K562 (cell line): Measurements from ENCODE around the gene KIF26A. TPM values are rescaled to one million over a fixed set of nuclear protein-coding genes. Genes with fewer than 3 reads are reported as not detected.

ENCODE experiments used
- ATAC-seq: fragments of 200-7000 bp; cut with Tn5 transposase; 3 replicates; pipeline ENCODE4 v1.9.1; 2020; ENCODE audit warnings: moderate library complexity
- BruUV-seq: library from RNA; stranded (reverse); fragments of 400-500 nt; replicated peaks from 2 replicates; lab custom pipeline; 2021; lab: Mats Ljungman, UMichigan
- CTCF ChIA-PET: fragments of 300-600 bp; formaldehyde crosslinking; extraction: SDS; loops from one replicate; lab custom pipeline; 2021; ENCODE audit warnings: low intra/inter-chr PET ratio; lab: Yijun Ruan, JAX
- POLR2A ChIA-PET: fragments of 300-600, 350-650 bp; sonication (Branson Sonifier 250); formaldehyde crosslinking; extraction: SDS; loops from one replicate; lab custom pipeline; 2021; ENCODE audit warnings: antibody characterized with exemption, inconsistent platforms; lab: Yijun Ruan, JAX
- DNase-seq, 4 experiments: peaks; one replicate each; pipeline versions ENCODE4 v3.0.0 to v3.0.0-alpha.2; 2011 to 2018; ENCODE audit warnings: low spot score in 3 of 4, mixed read lengths in 3 of 4; ENCODE audit errors: extremely low read depth in 1 of 4
- FAIRE-seq: peaks from 2 replicates; lab custom pipeline; 2011; peaks lifted over from hg19 to GRCh38; lab: Jason Lieb, UNC
- H2AFZ ChIP-seq: 2 replicates; pipeline ENCODE4 v1.6.0; 2011; ENCODE audit warnings: low read depth, low read length, control low read depth, inconsistent platforms
- H3K27ac ChIP-seq: fragments of 200-600 bp; 3 replicates; pipeline ENCODE4 v1.8.0; 2011; ENCODE audit warnings: low read depth, mild to moderate bottlenecking, control low read depth, inconsistent platforms, low read length, moderate library complexity, mixed read lengths; ENCODE audit errors: extremely low read depth
- H3K27me3 ChIP-seq, 2 experiments: fragments of 300-600 bp in 1 of 2; 2 replicates in 1 of 2; 3 replicates in 1 of 2; pipeline versions ENCODE4 v1.6.0 to v1.8.0; 2011; ENCODE audit warnings: inconsistent platforms in 2 of 2, low read length in 2 of 2, mild to moderate bottlenecking in 1 of 2, mixed read lengths in 1 of 2, moderate library complexity in 1 of 2; ENCODE audit not compliant: control insufficient read depth in 2 of 2, insufficient read depth in 2 of 2
- H3K36me3 ChIP-seq: fragments of 300-600 bp; 3 replicates; pipeline ENCODE4 v1.8.0; 2011; ENCODE audit warnings: mild to moderate bottlenecking, low read length, inconsistent platforms; ENCODE audit not compliant: control insufficient read depth, insufficient read depth
- H3K4me1 ChIP-seq, 2 experiments: fragments of 200-600 bp in 1 of 2; replicated peaks in 1 of 2; 2 replicates in 1 of 2; 3 replicates in 1 of 2; pipeline versions ENCODE4 v1.5.1 to v1.8.0; 2011; ENCODE audit warnings: inconsistent platforms in 2 of 2, low read length in 2 of 2, mild to moderate bottlenecking in 1 of 2, mixed read lengths in 1 of 2, moderate library complexity in 1 of 2; ENCODE audit not compliant: control insufficient read depth in 2 of 2, insufficient read depth in 2 of 2
- H3K4me2 ChIP-seq: 2 replicates; pipeline ENCODE4 v1.6.1; 2011; ENCODE audit warnings: low read length, control low read depth, inconsistent platforms, mixed read lengths; ENCODE audit not compliant: insufficient read depth
- H3K4me3 ChIP-seq: fragments of 200-600 bp; sonication (generic), shearing (Covaris generic); 2 replicates; pipeline ENCODE4 v1.5.1; 2016; ENCODE audit warnings: control low read depth, inconsistent platforms
- H3K79me2 ChIP-seq: fragments of 200-600 bp; 3 replicates; pipeline ENCODE4 v1.8.0; 2011; ENCODE audit warnings: low read length, inconsistent platforms; ENCODE audit not compliant: control insufficient read depth, insufficient read depth
- H3K9ac ChIP-seq, 2 experiments: 2 replicates each; pipeline versions ENCODE4 v1.6.0 to v1.6.1; 2011; ENCODE audit warnings: low read depth in 2 of 2, low read length in 2 of 2, control low read depth in 1 of 2, inconsistent platforms in 1 of 2, mild to moderate bottlenecking in 1 of 2, mixed read lengths in 1 of 2; ENCODE audit not compliant: insufficient read depth in 1 of 2
- H3K9me1 ChIP-seq: one replicate; pipeline ENCODE4 v1.6.0; 2011; ENCODE audit warnings: inconsistent platforms, mild to moderate bottlenecking, low read length, moderate library complexity; ENCODE audit not compliant: control insufficient read depth, insufficient read depth
- H3K9me3 ChIP-seq: replicated peaks from 2 replicates; pipeline ENCODE4 v1.5.1; 2011; ENCODE audit warnings: low read depth, low read length, inconsistent platforms; ENCODE audit not compliant: control insufficient read depth, insufficient read depth
- H4K20me1 ChIP-seq: replicated peaks from 2 replicates; pipeline ENCODE4 v1.6.1; 2011; ENCODE audit warnings: low read length, inconsistent platforms, mixed read lengths; ENCODE audit not compliant: control insufficient read depth, insufficient read depth
- DNMT1 ChIP-seq: fragments of 450-650 bp; IDR thresholded peaks from 2 replicates; pipeline ENCODE4 v1.6.1; 2016; ENCODE audit warnings: antibody characterized with exemption, mild to moderate bottlenecking
- KAT8 ChIP-seq: fragments of 450-650 bp; IDR thresholded peaks from 2 replicates; pipeline ENCODE4 v1.6.1; 2016; ENCODE audit warnings: low read depth, mild to moderate bottlenecking
- NR3C1 ChIP-seq: sonication (generic); formaldehyde crosslinking; IDR thresholded peaks from 2 replicates; pipeline ENCODE4 v1.8.1; 2022; ENCODE audit warnings: missing genetic modification reagents
- PRMT5 ChIP-seq: sonication (generic); formaldehyde crosslinking; IDR thresholded peaks from 2 replicates; pipeline ENCODE4 v1.5.0; 2020; ENCODE audit warnings: missing genetic modification reagents
- SMAD1 ChIP-seq: fragments of 150-350 bp; IDR thresholded peaks from 2 replicates; pipeline ENCODE4 v1.6.1; 2014; ENCODE audit warnings: low read length, low read depth; ENCODE audit not compliant: partially characterized antibody
- ZBTB17 ChIP-seq: fragments of 450-650 bp; formaldehyde crosslinking; IDR thresholded peaks from 2 replicates; pipeline ENCODE4 v1.4.0; 2020; ENCODE audit warnings: mild to moderate bottlenecking
- ZEB2 ChIP-seq: fragments of 450-650 bp; IDR thresholded peaks from 2 replicates; pipeline ENCODE4 v1.6.1; 2016
- WGBS: fragments of 100-300 bp; shearing (Covaris generic); methylation state at CpG from one replicate; pipeline ENCODE4 v1.1.6; 2016; ENCODE audit warnings: low coverage, mixed read lengths; ENCODE audit not compliant: insufficient coverage; ENCODE audit errors: missing lambda C conversion rate; 5-methylcytosine and 5-hydroxymethylcytosine counted together
- in situ Hi-C: fragments of 300-500 bp; cut with MboI; formaldehyde crosslinking; loops from 4 replicates; pipeline ENCODE4 v1.15.0; 2018; ENCODE audit warnings: inconsistent platforms, mixed read lengths
- intact Hi-C: fragments of 100-400 bp; cut with micrococcal nuclease; formaldehyde crosslinking; loops from 2 replicates; pipeline ENCODE4 v1.14.2; 2022
- polyA plus RNA-seq, 8 experiments: library from polyadenylated mRNA; depleted of rRNA in 4 of 8; stranded (reverse) in 5 of 8; unstranded in 3 of 8; fragments of >200 nt; fragmentation: Nextera tagmentation in 2 of 8; fragmentation: Illumina TruSeq in 1 of 8; extraction: Ambion mirVana in 2 of 8; extraction: Trizol in 1 of 8; gene quantifications; 2 replicates each; pipeline versions ENCODE4 v1.2.1 to v1.2.3, GENCODE V29; 2011 to 2014; ENCODE audit warnings: inconsistent platforms in 1 of 8, missing spikeins in 1 of 8
- total RNA-seq, 7 experiments: library from RNA; depleted of rRNA in 6 of 7; stranded (reverse); fragments of >200 nt in 6 of 7; fragmentation: Illumina TruSeq in 2 of 7; extraction: Trizol in 2 of 7; gene quantifications; 2 replicates each; pipeline versions ENCODE4 v1.2.1 to v1.2.3, GENCODE V29; 2011 to 2021; ENCODE audit warnings: low replicate concordance in 1 of 7
- TF ChIP-seq, protein P1 (sequence below), 2 experiments: fragments of 450-650 bp in 1 of 2; sonication (generic) in 1 of 2; formaldehyde crosslinking; conservative IDR thresholded peaks; 2 replicates each; pipeline versions ENCODE4 v1.4.0 to v1.8.1; 2020 to 2022; ENCODE audit warnings: mild to moderate bottlenecking in 1 of 2, missing genetic modification reagents in 1 of 2
- TF ChIP-seq, protein P2 (sequence below): fragments of 250-450 bp; sonication (Bioruptor Pico); IDR thresholded peaks from 2 replicates; pipeline ENCODE4 v1.5.1; 2021; ENCODE audit warnings: mild to moderate bottlenecking
- TF ChIP-seq, protein P3 (sequence below): fragments of 250-450 bp; sonication (Bioruptor Pico); IDR thresholded peaks from 2 replicates; pipeline ENCODE4 v1.4.0; 2020

Gene KIF26A
- total and polyA plus RNA-seq, 9 of the 15 experiments (the other 6 are each of a cell fraction or from before 2014, with no cell fraction given), result 0.04 TPM; not detected in 8

DNA sequence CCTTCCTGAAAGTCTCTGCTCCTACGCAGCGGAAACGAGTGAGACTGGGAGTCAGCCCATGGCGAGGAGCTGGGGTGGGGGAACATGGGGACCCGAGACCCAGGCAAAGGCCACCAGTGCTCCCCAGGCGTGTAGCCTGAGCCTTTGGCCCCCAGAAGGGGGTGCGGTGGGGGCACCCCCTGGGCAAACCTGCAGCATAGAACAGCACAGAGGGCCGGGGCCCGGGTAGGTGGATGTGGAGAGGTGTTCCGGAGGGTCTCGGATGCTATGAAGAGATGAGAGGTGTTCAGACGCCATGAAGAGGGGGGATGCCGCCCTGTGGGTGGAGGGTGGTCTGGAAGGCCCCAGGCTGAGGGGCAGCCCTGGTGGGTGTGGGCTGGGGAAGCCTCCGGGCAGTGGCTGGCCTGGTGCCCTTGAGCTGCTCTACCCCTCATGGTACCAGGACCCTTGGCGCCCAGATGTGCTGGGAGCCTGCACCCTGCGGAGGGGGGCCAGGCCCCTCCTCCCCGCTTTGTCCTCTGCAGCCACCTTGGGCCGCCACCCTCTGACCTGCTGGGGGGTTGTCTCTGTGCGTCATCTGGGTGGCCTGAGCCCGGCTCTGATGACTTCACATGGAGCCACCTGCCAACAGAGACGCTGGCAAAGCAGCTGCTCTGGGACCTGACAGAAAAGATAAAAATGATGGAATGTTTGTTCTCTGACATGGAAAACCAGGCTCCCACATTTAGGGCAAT, 83.4 kb downstream of the KIF26A start:
- H2AFZ ChIP-seq, result no peak overlapping the region
- H3K27me3 ChIP-seq, result peaks cover 3 to 21% of the 10 kb centered on the region in 2 experiments; a peak in 3 of 5 replicates
- WGBS, result 9% methylated on average over 10 of the region's 21 CpGs
- POLR2A ChIA-PET, result no interaction called here
- no peak for TF ChIP-seq NR3C1 (CRISPR knock-in tag)
- no peak for TF ChIP-seq ZBTB17 (CRISPR knock-in tag)
- no peak for TF ChIP-seq SMAD1
- TF ChIP-seq, protein P1, sequence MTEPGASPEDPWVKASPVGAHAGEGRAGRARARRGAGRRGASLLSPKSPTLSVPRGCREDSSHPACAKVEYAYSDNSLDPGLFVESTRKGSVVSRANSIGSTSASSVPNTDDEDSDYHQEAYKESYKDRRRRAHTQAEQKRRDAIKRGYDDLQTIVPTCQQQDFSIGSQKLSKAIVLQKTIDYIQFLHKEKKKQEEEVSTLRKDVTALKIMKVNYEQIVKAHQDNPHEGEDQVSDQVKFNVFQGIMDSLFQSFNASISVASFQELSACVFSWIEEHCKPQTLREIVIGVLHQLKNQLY (CRISPR knock-in tag; conservative IDR thresholded peaks at IDR 0.05), result no peak
- TF ChIP-seq PRMT5 (CRISPR knock-in tag), result no peak
- no peak for TF ChIP-seq ZEB2
- TF ChIP-seq KAT8, result no peak
- TF ChIP-seq, protein P2, sequence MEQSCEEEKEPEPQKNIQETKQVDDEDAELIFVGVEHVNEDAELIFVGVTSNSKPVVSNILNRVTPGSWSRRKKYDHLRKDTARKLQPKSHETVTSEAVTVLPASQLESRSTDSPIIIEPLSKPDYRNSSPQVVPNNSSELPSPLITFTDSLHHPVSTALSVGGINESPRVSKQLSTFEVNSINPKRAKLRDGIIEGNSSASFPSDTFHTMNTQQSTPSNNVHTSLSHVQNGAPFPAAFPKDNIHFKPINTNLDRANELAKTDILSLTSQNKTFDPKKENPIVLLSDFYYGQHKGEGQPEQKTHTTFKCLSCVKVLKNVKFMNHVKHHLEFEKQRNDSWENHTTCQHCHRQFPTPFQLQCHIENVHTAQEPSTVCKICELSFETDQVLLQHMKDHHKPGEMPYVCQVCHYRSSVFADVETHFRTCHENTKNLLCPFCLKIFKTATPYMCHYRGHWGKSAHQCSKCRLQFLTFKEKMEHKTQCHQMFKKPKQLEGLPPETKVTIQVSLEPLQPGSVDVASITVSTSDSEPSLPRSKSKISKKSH (CRISPR knock-in tag), result no peak
- no peak for TF ChIP-seq DNMT1
- TF ChIP-seq, protein P3, sequence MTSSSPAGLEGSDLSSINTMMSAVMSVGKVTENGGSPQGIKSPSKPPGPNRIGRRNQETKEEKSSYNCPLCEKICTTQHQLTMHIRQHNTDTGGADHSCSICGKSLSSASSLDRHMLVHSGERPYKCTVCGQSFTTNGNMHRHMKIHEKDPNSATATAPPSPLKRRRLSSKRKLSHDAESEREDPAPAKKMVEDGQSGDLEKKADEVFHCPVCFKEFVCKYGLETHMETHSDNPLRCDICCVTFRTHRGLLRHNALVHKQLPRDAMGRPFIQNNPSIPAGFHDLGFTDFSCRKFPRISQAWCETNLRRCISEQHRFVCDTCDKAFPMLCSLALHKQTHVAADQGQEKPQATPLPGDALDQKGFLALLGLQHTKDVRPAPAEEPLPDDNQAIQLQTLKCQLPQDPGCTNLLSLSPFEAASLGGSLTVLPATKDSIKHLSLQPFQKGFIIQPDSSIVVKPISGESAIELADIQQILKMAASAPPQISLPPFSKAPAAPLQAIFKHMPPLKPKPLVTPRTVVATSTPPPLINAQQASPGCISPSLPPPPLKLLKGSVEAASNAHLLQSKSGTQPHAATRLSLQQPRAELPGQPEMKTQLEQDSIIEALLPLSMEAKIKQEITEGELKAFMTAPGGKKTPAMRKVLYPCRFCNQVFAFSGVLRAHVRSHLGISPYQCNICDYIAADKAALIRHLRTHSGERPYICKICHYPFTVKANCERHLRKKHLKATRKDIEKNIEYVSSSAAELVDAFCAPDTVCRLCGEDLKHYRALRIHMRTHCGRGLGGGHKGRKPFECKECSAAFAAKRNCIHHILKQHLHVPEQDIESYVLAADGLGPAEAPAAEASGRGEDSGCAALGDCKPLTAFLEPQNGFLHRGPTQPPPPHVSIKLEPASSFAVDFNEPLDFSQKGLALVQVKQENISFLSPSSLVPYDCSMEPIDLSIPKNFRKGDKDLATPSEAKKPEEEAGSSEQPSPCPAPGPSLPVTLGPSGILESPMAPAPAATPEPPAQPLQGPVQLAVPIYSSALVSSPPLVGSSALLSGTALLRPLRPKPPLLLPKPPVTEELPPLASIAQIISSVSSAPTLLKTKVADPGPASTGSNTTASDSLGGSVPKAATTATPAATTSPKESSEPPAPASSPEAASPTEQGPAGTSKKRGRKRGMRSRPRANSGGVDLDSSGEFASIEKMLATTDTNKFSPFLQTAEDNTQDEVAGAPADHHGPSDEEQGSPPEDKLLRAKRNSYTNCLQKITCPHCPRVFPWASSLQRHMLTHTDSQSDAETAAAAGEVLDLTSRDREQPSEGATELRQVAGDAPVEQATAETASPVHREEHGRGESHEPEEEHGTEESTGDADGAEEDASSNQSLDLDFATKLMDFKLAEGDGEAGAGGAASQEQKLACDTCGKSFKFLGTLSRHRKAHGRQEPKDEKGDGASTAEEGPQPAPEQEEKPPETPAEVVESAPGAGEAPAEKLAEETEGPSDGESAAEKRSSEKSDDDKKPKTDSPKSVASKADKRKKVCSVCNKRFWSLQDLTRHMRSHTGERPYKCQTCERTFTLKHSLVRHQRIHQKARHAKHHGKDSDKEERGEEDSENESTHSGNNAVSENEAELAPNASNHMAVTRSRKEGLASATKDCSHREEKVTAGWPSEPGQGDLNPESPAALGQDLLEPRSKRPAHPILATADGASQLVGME, result no peak
- TF ChIP-seq, all 486 proteins: peak for 0
- no peak overlapping the region for H3K9ac ChIP-seq
- intact Hi-C loops, result no loop called here
- no peak overlapping the region for H3K27ac ChIP-seq
- no peak overlapping the region for H3K4me3 ChIP-seq
- peaks cover 0 to 23% of the 10 kb centered on the region in 2 experiments; a peak in 3 of 5 replicates for H3K4me1 ChIP-seq
- no peak for FAIRE-seq
- H4K20me1 ChIP-seq, result no peaks in the 10 kb centered on the region
- CTCF ChIA-PET, result no interaction called here
- no peaks in the 10 kb centered on the region for H3K9me3 ChIP-seq
- H3K79me2 ChIP-seq, result no peaks in the 10 kb centered on the region
- H3K4me2 ChIP-seq, result no peak overlapping the region
- no peak for ATAC-seq
- no peak for DNase-seq
- H3K36me3 ChIP-seq, result no peaks in the 10 kb centered on the region
- BruUV-seq, result no TSS peak
- in situ Hi-C loops, result no loop called here
- no peaks in the 10 kb centered on the region for H3K9me1 ChIP-seq
